Activated B cell treated with CpG ODN at 0.5 μM for 24 hours (primary cell): ENCODE results near the gene RAB11FIP4. TPM values are rescaled to one million over a fixed set of nuclear protein-coding genes. Genes with fewer than 3 reads are reported as not detected.

Experiments used
- ATAC-seq: fragments of 200-7000 bp; cut with Tn5 transposase; one replicate; pipeline ENCODE4 v1.10.0; 2021; ENCODE audit warnings: low read depth, mild to moderate bottlenecking, moderate library complexity
- CTCF ChIA-PET: fragments of 350-600 bp; sonication (Branson Sonifier 250); formaldehyde crosslinking; loops from one replicate; lab custom pipeline; 2021; ENCODE audit warnings: antibody characterized with exemption; lab: Charles Lee
- POLR2A ChIA-PET: fragments of 350-600 bp; sonication (Branson Sonifier 250); formaldehyde crosslinking; loops from one replicate; lab custom pipeline; 2021; ENCODE audit warnings: antibody characterized with exemption; lab: Charles Lee
- DNase-seq: peaks from one replicate; pipeline ENCODE4 v3.0.0; 2022
- H3K27ac Mint-ChIP-seq: one replicate; pipeline ENCODE4 v1.8.0; 2020; ENCODE audit warnings: mixed read lengths
- H3K27me3 Mint-ChIP-seq: one replicate; pipeline ENCODE4 v1.8.0; 2021; ENCODE audit warnings: mixed read lengths
- H3K36me3 Mint-ChIP-seq: one replicate; pipeline ENCODE4 v1.8.0; 2021; ENCODE audit warnings: low read depth, mixed read lengths
- H3K4me1 Mint-ChIP-seq: one replicate; pipeline ENCODE4 v1.8.0; 2021; ENCODE audit warnings: mixed read lengths
- H3K4me3 Mint-ChIP-seq: one replicate; pipeline ENCODE4 v1.8.0; 2020; ENCODE audit warnings: mild to moderate bottlenecking, mixed read lengths
- H3K9me3 Mint-ChIP-seq: one replicate; pipeline ENCODE4 v1.8.0; 2020; ENCODE audit warnings: mixed read lengths
- intact Hi-C: fragments of 100-400 bp; cut with micrococcal nuclease; formaldehyde crosslinking; loops from one replicate; pipeline ENCODE4 v1.15.1; 2024
- total RNA-seq: library from RNA; stranded (reverse); gene quantifications from 2 replicates; pipeline ENCODE4 v1.2.3, GENCODE V29; 2022
- TF ChIP-seq, protein P1 (sequence below): fragments of 200-600 bp; IDR thresholded peaks from one replicate; pipeline ENCODE4 v1.8.0; 2022; ENCODE audit warnings: antibody characterized with exemption, mild to moderate bottlenecking

RAB11FIP4 gene
- total RNA-seq, 1 donor from 2014 or later, result 43.2 TPM

- intact Hi-C loops, result no loop called here
- ChIA-PET CTCF (interaction anchor here (1.6 kb wide), 1 partner anchor 91 kb away, joined by 5 read pairs; no protein-coding TSS in a partner anchor), POLR2A (no interaction called here)
- TF ChIP-seq, protein P1, sequence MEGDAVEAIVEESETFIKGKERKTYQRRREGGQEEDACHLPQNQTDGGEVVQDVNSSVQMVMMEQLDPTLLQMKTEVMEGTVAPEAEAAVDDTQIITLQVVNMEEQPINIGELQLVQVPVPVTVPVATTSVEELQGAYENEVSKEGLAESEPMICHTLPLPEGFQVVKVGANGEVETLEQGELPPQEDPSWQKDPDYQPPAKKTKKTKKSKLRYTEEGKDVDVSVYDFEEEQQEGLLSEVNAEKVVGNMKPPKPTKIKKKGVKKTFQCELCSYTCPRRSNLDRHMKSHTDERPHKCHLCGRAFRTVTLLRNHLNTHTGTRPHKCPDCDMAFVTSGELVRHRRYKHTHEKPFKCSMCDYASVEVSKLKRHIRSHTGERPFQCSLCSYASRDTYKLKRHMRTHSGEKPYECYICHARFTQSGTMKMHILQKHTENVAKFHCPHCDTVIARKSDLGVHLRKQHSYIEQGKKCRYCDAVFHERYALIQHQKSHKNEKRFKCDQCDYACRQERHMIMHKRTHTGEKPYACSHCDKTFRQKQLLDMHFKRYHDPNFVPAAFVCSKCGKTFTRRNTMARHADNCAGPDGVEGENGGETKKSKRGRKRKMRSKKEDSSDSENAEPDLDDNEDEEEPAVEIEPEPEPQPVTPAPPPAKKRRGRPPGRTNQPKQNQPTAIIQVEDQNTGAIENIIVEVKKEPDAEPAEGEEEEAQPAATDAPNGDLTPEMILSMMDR, result no peak
- DNase-seq (no peak), ATAC-seq (no peak)
- peaks cover 4% of the 10 kb centered on the region for H3K4me1 Mint-ChIP-seq
- no peak overlapping the region for H3K27ac Mint-ChIP-seq
- H3K9me3 Mint-ChIP-seq, result no peaks in the 10 kb centered on the region
- H3K36me3 Mint-ChIP-seq, result no peaks in the 10 kb centered on the region
- peaks cover 20% of the 10 kb centered on the region for H3K27me3 Mint-ChIP-seq
- H3K4me3 Mint-ChIP-seq, result no peak overlapping the region
These were observed 41.8 kb downstream of the RAB11FIP4 start for GRCh38 chr17:31433091-31433790.

GRCh38 chr17:31433811-31434726 lies 42.6 kb downstream of the RAB11FIP4 start:
- no peaks in the 10 kb centered on the region for H3K36me3 Mint-ChIP-seq
- intact Hi-C loops, result no loop called here
- CTCF ChIA-PET, result interaction anchor here (0.6 to 7.2 kb wide), 5 partner anchors 76 to 408 kb away, joined by 3 to 155 read pairs (median 3); no protein-coding TSS in a partner anchor
- peaks cover 17% of the 10 kb centered on the region for H3K27me3 Mint-ChIP-seq
- no peaks in the 10 kb centered on the region for H3K9me3 Mint-ChIP-seq
- no peak overlapping the region for H3K27ac Mint-ChIP-seq
- POLR2A ChIA-PET, result no interaction called here
- DNase-seq (no peak), ATAC-seq (no peak)
- TF ChIP-seq, protein P1, result no peak
- H3K4me1 Mint-ChIP-seq, result peaks cover 4% of the 10 kb centered on the region
- H3K4me3 Mint-ChIP-seq, result no peak overlapping the region

DNA sequence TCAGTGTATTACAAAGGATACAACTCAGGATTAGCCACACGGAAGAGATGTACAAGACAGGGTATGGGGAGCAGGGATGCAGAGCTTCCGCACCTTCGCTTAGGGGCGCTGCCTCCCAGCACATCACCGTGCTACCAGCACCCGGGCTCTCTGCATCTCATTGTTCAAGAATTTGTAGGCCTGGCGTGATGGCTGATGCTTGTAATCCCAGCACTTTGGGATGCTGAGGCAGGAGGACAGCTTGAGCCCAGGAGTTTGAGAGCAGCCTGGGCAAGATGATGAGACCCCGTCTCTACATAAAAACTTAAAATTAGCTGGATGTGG lies 43.2 kb downstream of the RAB11FIP4 start:
- Mint-ChIP-seq H3K27ac (no peak overlapping the region), H3K4me1 (peaks cover 4% of the 10 kb centered on the region), H3K36me3 (no peaks in the 10 kb centered on the region), H3K27me3 (peaks cover 17% of the 10 kb centered on the region), H3K9me3 (no peaks in the 10 kb centered on the region), H3K4me3 (no peak overlapping the region)
- no peak for DNase-seq
- no peak for ATAC-seq
- intact Hi-C loops, result loop anchor here (5.0 kb wide), 1 partner anchor 73 kb away; no protein-coding TSS in a partner anchor
- POLR2A ChIA-PET, result no interaction called here
- CTCF ChIA-PET, result interaction anchor here (0.6 to 7.2 kb wide), 5 partner anchors 75 to 408 kb away, joined by 3 to 155 read pairs (median 3); no protein-coding TSS in a partner anchor
- TF ChIP-seq, protein P1, result no peak

GRCh38 chr17:31435581-31435980 lies 44.1 kb downstream of the RAB11FIP4 start:
- H3K27me3 Mint-ChIP-seq, result peaks cover 11% of the 10 kb centered on the region
- peaks cover 4% of the 10 kb centered on the region for H3K4me1 Mint-ChIP-seq
- H3K4me3 Mint-ChIP-seq, result no peak overlapping the region
- CTCF ChIA-PET, result interaction anchor here (1.1 to 7.2 kb wide), 4 partner anchors 74 to 407 kb away, joined by 3 to 155 read pairs (median 48); no protein-coding TSS in a partner anchor
- H3K36me3 Mint-ChIP-seq, result no peaks in the 10 kb centered on the region
- no peak overlapping the region for H3K27ac Mint-ChIP-seq
- POLR2A ChIA-PET, result no interaction called here
- intact Hi-C loops, result loop anchor here (5.0 kb wide), 1 partner anchor 72 kb away; no protein-coding TSS in a partner anchor
- ATAC-seq (no peak), DNase-seq (no peak)
- no peaks in the 10 kb centered on the region for H3K9me3 Mint-ChIP-seq
- TF ChIP-seq, protein P1, result no peak
